Left lung (tissue), 10 donors: ENCODE data around the gene ITPK1. TPM values are rescaled to one million over a fixed set of nuclear protein-coding genes. Genes with fewer than 3 reads are reported as not detected.

ENCODE experiments used
- ATAC-seq: fragments of 200-7000 bp; cut with Tn5 transposase; one replicate; pipeline ENCODE4 v1.9.1; 2020; ENCODE audit warnings: moderate library complexity
- DNase-seq, 4 donors: peaks; one replicate each; pipeline ENCODE4 v3.0.0-alpha.2; 2013 to 2020
- H3K27ac ChIP-seq, 2 donors: fragments of 200-600 bp; sonication (generic) in 1 of 2; one replicate each; pipeline versions ENCODE4 v1.5.0 to v1.8.0; 2020 to 2021
- H3K27me3 ChIP-seq, 2 donors: fragments of 200-600 bp; sonication (generic) in 1 of 2; one replicate each; pipeline versions ENCODE4 v1.5.0 to v1.8.0; 2020 to 2021
- H3K36me3 ChIP-seq, 2 donors: fragments of 200-600 bp; sonication (generic) in 1 of 2; one replicate each; pipeline versions ENCODE4 v1.5.0 to v1.8.0; 2020 to 2021
- H3K4me1 ChIP-seq, 2 donors: fragments of 200-600 bp; one replicate each; pipeline ENCODE4 v1.8.0; 2021
- H3K4me3 ChIP-seq, 2 donors: fragments of 200-600 bp; sonication (generic) in 1 of 2; one replicate each; pipeline versions ENCODE4 v1.5.0 to v1.8.0; 2020 to 2021; ENCODE audit warnings: mild to moderate bottlenecking in 1 of 2
- H3K9me3 ChIP-seq, 2 donors: fragments of 200-600 bp; sonication (generic) in 1 of 2; one replicate each; pipeline versions ENCODE4 v1.5.0 to v1.8.0; 2020 to 2021
- CTCF ChIP-seq, 2 donors: fragments of 200-600 bp; sonication (generic) in 1 of 2; IDR thresholded peaks; one replicate each; pipeline versions ENCODE4 v1.5.0 to v1.8.0; 2021; ENCODE audit warnings: antibody characterized with exemption in 2 of 2
- intact Hi-C, 2 donors: fragments of 100-400 bp; cut with DNase I; formaldehyde crosslinking; loops; one replicate each; pipeline versions ENCODE4 v1.11.2 to v1.14.2; 2022
- polyA plus RNA-seq, 6 donors: library from polyadenylated mRNA; unstranded; fragments of 120-200 nt; gene quantifications; one replicate each; pipeline ENCODE4 v1.2.1, GENCODE V29; 2013; ENCODE audit not compliant: insufficient read length in 6 of 6
- total RNA-seq, 2 donors: library from RNA; stranded (reverse); fragmentation: NEBNext Ultra II Directional; extraction: Animal tissue kit (Norgen Biotek cat#: 25700); gene quantifications; one replicate each; pipeline ENCODE4 v1.2.1, GENCODE V29; 2021
- donor health status: DM: no; HTN: yes; CAD: no.
- donor health status: DM: no; HTN: no; CAD: no.

Gene ITPK1
- total and polyA plus RNA-seq, 8 donors, result 18.1 to 108 (median 20.8) TPM

GRCh38 chr14:93156693-93157369 is 41.1 kb upstream of the ITPK1 start:
- DNase-seq, result peak in 1 of 4 donors; percentile 25
- Histone ChIP-seq H3K27me3 (no peaks in the 10 kb centered on the region), H3K9me3 (no peaks in the 10 kb centered on the region), H3K4me3 (no peak overlapping the region), H3K36me3 (no peaks in the 10 kb centered on the region), H3K27ac (no peak overlapping the region), H3K4me1 (no peaks in the 10 kb centered on the region)
- TF ChIP-seq CTCF (IDR thresholded peaks at IDR 0.05), result no peak
- intact Hi-C loops, result no loop called here
- no peak for ATAC-seq

GRCh38 chr14:93155667-93156066 is 39.9 kb upstream of the ITPK1 start:
- ATAC-seq (no peak), DNase-seq (no peak)
- intact Hi-C loops, result no loop called here
- Histone ChIP-seq H3K4me1 (peaks cover 0 to 9% of the 10 kb centered on the region in 2 donors), H3K27ac (no peak overlapping the region), H3K36me3 (no peaks in the 10 kb centered on the region), H3K9me3 (no peaks in the 10 kb centered on the region), H3K4me3 (no peak overlapping the region), H3K27me3 (no peaks in the 10 kb centered on the region)
- TF ChIP-seq CTCF (IDR thresholded peaks at IDR 0.05), result no peak

- no peak overlapping the region for H3K27ac ChIP-seq
- peaks cover 0 to 17% of the 10 kb centered on the region in 2 donors for H3K4me1 ChIP-seq
- no peak for TF ChIP-seq CTCF (IDR thresholded peaks at IDR 0.05)
- H3K27me3 ChIP-seq, result no peaks in the 10 kb centered on the region
- DNase-seq, result peak in 1 of 4 donors; percentile 15
- intact Hi-C loops, result no loop called here
- ATAC-seq, result no peak
- no peaks in the 10 kb centered on the region for H3K9me3 ChIP-seq
- no peaks in the 10 kb centered on the region for H3K36me3 ChIP-seq
- H3K4me3 ChIP-seq, result no peak overlapping the region
These were observed 37.4 kb upstream of the ITPK1 start for GRCh38 chr14:93153121-93153520.

- ATAC-seq, result peak; percentile 71
- no peak overlapping the region for H3K27ac ChIP-seq
These were observed 34.8 kb upstream of the ITPK1 start for GRCh38 chr14:93150227-93151208.

More at GRCh38 chr14:93150227-93151208, 34.8 kb upstream of the ITPK1 start:
- Histone ChIP-seq H3K4me3 (no peak overlapping the region), H3K9me3 (no peaks in the 10 kb centered on the region), H3K27me3 (no peaks in the 10 kb centered on the region), H3K4me1 (peaks cover 0 to 17% of the 10 kb centered on the region in 2 donors), H3K36me3 (no peaks in the 10 kb centered on the region)
- intact Hi-C loops, result no loop called here
- peak in 2 of 4 donors; percentile 42 to 45 for DNase-seq
- no peak for TF ChIP-seq CTCF (IDR thresholded peaks at IDR 0.05)
